ENCODE measurements around the gene LEP.

DNA sequence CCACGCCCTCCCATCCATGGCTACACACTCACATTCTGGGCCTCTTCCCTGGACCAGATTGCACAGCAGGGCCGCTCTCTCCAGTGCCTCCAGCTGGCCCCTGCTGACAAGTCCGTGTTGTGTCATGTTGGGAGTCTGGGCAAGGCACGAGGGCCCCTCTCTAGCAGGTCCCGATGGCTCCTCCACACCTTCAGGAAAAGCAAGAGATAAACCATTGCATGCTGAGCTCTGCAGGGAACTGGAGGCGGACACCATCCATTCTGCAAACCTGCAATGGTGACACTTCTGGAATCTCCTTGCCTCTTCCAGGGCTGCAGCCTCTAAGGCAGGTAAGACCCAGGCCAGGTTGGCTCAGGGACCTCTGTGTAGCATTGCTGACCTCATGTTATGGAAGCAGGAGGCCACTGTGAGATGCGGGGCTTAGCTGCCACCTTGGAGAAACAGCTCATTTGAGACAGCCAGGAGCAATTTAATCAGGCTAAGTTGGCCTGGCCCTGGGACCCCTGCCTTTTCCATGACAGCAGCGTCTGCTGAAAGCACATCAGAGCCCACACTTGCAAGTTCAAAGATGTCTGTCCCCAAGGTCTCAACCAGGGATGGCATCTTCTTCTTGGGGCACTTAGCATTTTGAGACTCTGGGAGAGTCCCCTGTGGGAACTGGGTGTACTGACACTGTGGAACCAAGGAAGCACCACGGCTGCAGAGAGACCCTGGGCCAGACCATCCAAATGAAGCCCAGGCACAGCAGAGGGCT is 34.2 kb upstream of the LEP start:
- TF ChIP-seq CTCF (IDR thresholded peaks at IDR 0.05; ENCODE audit: low read depth, low read length): no peak
- TF ChIP-seq EZH2phosphoT487 (IDR thresholded peaks at IDR 0.05; ENCODE audit: low read depth): no peak
